Colonic mucosa (tissue), 4 donors: ENCODE measurements around the gene BRK1. TPM values are rescaled to one million over a fixed set of nuclear protein-coding genes. Genes with fewer than 3 reads are reported as not detected.

Experiments
- DNase-seq: peaks from one replicate; pipeline ENCODE4 v3.0.0-alpha.2; 2020
- H3K27ac ChIP-seq: fragments of 200-600 bp; one replicate; pipeline ENCODE4 v1.8.0; 2021
- H3K27me3 ChIP-seq: fragments of 200-600 bp; one replicate; pipeline ENCODE4 v1.8.0; 2021
- H3K36me3 ChIP-seq: fragments of 200-600 bp; one replicate; pipeline ENCODE4 v1.8.0; 2021
- H3K4me1 ChIP-seq: fragments of 200-600 bp; one replicate; pipeline ENCODE4 v1.8.0; 2021; ENCODE audit warnings: mild to moderate bottlenecking
- H3K4me3 ChIP-seq: fragments of 200-600 bp; one replicate; pipeline ENCODE4 v1.8.0; 2021
- H3K9ac ChIP-seq, 2 donors: one replicate each; pipeline ENCODE4 v1.7.0; 2013; ENCODE audit warnings: control low read depth in 2 of 2, low read depth in 2 of 2, low read length in 2 of 2
- H3K9me3 ChIP-seq: fragments of 200-600 bp; one replicate; pipeline ENCODE4 v1.8.0; 2021
- intact Hi-C: fragments of 100-400 bp; cut with DNase I; formaldehyde crosslinking; loops from one replicate; pipeline ENCODE4 v1.14.1; 2022
- total RNA-seq, 2 donors: library from RNA; stranded (reverse); fragmentation: NEBNext Ultra II Directional in 1 of 2; extraction: Animal tissue kit (Norgen Biotek cat#: 25700) in 1 of 2; gene quantifications; one replicate each; pipeline ENCODE4 v1.2.1, GENCODE V29; 2021
- TF ChIP-seq, protein P1 (sequence below): fragments of 200-600 bp; IDR thresholded peaks from one replicate; pipeline ENCODE4 v1.8.0; 2022; ENCODE audit warnings: antibody characterized with exemption, mild to moderate bottlenecking
- donor health status: healthy.
- donor health status: DM: no; HTN: no; CAD: no.
- donor health status: DM: no; HTN: no; CAD: no.

Gene BRK1
- total RNA-seq, 2 donors from 2014 or later: 104 to 105 TPM

DNA sequence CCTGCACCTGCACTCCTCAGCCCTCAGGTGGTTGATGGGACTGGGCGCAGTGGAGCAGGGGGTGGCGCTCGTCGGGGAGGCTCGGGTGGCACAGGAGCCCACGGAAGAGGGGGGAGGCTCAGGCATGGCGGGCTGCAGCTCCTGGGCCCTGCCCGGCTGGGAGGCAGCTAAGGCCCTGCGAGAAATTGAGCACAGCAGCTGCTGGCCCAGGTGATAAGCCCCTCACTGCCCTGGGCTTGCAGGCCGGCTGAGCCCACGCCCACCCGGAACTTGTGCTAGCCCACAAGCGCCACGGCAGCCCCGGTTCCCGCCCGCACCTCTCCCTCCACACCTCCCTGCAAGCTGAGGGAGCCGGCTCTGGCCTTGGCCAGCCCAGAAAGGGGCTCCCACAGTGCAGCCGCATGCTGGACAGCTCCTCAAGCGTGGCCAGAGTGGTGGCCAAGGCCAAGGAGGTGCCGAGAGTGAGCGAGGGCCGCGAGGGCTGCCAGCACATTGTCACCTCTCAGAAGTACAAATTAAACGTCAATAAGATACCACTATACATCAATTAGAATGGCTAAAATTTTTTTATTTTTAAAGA lies 21.0 kb downstream of the BRK1 start:
- no peak overlapping the region for H3K9ac ChIP-seq
- intact Hi-C loops: no loop called here
- DNase-seq: no peak
- no peaks in the 10 kb centered on the region for H3K27me3 ChIP-seq
- H3K4me1 ChIP-seq: no peaks in the 10 kb centered on the region
- H3K4me3 ChIP-seq: no peak overlapping the region
- no peaks in the 10 kb centered on the region for H3K36me3 ChIP-seq
- H3K9me3 ChIP-seq: no peaks in the 10 kb centered on the region
- no peak overlapping the region for H3K27ac ChIP-seq
- TF ChIP-seq, protein P1, sequence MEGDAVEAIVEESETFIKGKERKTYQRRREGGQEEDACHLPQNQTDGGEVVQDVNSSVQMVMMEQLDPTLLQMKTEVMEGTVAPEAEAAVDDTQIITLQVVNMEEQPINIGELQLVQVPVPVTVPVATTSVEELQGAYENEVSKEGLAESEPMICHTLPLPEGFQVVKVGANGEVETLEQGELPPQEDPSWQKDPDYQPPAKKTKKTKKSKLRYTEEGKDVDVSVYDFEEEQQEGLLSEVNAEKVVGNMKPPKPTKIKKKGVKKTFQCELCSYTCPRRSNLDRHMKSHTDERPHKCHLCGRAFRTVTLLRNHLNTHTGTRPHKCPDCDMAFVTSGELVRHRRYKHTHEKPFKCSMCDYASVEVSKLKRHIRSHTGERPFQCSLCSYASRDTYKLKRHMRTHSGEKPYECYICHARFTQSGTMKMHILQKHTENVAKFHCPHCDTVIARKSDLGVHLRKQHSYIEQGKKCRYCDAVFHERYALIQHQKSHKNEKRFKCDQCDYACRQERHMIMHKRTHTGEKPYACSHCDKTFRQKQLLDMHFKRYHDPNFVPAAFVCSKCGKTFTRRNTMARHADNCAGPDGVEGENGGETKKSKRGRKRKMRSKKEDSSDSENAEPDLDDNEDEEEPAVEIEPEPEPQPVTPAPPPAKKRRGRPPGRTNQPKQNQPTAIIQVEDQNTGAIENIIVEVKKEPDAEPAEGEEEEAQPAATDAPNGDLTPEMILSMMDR: no peak

DNA sequence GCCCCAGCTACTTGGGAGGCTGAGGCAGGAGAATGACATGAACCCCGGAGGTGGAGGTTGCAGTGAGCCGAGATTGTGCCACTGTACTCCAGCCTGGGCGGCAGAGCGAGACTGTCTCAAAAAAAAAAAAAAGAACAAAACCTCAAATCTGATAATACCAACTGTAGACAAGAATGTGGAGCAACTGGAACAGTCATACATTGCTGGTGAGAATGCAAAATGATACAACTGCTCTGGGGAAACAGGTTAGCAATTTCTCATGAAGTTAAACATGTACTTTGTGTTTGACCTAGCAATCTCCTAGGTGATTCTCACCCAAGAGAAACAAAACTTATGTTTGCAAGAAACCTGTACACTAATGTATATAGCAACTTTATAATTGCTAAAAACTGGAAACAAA lies 21.7 kb downstream of the BRK1 start:
- intact Hi-C loops: no loop called here
- TF ChIP-seq, protein P1: no peak

DNA sequence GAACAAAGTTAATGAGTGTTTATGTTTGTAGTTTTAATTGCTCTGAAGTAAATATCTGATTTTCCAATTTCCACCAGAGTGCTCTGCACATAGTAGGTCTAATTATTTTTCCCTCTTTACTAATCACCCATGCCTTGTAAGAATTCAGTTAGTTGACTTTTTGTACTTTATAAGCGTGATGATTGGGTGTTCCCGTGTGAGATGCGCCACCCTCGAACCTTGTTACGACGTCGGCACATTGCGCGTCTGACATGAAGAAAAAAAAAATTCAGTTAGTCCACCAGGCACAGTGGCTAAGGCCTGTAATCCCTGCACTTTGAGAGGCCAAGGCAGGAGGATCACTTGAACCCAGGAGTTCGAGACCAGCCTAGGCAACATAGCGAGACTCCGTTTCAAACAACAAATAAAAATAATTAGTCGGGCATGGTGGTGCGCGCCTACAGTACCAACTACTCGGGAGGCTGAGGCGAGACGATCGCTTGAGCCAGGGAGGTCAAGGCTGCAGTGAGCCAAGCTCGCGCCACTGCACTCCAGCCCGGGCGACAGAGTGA lies 25.6 kb downstream of the BRK1 start:
- Histone ChIP-seq H3K4me3 (peak overlapping the region; percentile 72), H3K27me3 (no peaks in the 10 kb centered on the region), H3K27ac (peak overlapping the region; percentile 96), H3K36me3 (no peaks in the 10 kb centered on the region), H3K9ac (no peak overlapping the region), H3K9me3 (no peaks in the 10 kb centered on the region), H3K4me1 (no peaks in the 10 kb centered on the region)
- TF ChIP-seq, protein P1: no peak
- no peak for DNase-seq
- intact Hi-C loops: no loop called here

More for the DNA sequence above, 21.7 kb downstream of the BRK1 start:
- no peaks in the 10 kb centered on the region for H3K27me3 ChIP-seq
- H3K27ac ChIP-seq: no peak overlapping the region
- H3K9ac ChIP-seq: no peak overlapping the region
- H3K4me3 ChIP-seq: no peak overlapping the region
- H3K9me3 ChIP-seq: no peaks in the 10 kb centered on the region
- H3K36me3 ChIP-seq: no peaks in the 10 kb centered on the region
- H3K4me1 ChIP-seq: no peaks in the 10 kb centered on the region
- DNase-seq: no peak

DNA sequence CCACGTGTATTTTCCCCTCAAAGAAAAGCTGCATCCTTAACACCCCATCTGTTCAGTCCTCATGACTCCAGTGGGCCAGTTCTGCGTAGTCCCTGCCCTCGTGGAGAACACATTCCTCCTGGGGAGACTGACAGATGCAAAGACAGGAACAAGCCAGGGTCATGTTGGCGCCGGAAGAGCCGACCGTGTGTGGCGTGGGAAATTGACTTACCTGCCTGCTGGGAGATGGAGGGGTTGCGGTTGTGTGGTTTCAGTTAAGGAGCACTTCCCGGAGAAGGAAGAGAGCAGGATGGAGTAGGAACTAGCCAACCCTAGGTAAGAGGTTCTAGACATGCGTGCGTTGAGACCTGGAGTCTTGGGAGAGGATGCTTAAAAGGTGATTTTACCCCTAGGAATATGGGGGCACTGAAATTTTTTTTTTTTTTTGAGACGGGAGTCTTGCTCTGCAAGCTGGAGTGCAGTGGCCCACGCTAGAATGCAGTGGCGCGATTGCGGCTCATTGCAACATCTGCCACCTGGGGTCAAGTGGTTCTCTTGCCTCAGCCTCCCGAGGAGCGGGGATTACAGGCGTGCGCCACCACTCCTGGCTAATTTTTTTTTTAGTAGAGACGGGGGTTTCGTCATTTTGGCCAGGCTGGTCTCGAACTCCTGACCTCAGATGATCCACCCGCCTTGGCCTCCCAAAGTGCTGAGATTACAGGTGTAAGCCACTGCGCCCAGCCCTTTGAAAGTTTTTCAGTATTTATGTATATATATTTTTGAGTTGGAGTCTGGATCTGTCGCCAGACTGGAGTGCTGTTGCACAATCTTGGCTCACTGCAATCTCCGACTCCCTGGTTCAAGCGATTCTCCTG lies 27.5 kb downstream of the BRK1 start:
- no peak for DNase-seq

DNA sequence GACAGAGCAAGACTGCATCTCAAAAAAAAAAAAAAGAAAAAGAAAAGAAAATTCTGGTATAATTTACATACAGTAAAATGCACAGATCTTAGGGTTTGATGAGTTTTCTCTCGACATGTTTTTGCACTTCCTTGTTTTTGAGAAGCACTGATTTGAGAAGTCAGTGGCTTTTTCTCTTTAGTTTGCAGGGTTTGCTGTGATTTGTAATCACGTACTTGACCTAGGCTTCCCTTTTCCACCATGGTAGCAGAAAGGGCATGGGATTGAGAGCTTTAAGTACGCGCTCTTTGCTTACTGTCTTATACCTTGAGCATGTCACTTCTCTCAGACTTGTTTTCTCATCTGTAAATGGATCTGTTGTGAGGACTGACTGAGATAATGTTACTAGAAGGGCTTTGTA lies 30.2 kb downstream of the BRK1 start:
- H3K36me3 ChIP-seq: peaks cover 9% of the 10 kb centered on the region
- H3K9ac ChIP-seq: no peak overlapping the region
- no peaks in the 10 kb centered on the region for H3K27me3 ChIP-seq
- no peaks in the 10 kb centered on the region for H3K9me3 ChIP-seq
- TF ChIP-seq, protein P1: no peak
- H3K4me1 ChIP-seq: no peaks in the 10 kb centered on the region
- H3K4me3 ChIP-seq: no peak overlapping the region
- no peak overlapping the region for H3K27ac ChIP-seq
- DNase-seq: no peak
- intact Hi-C loops: no loop called here

More for the DNA sequence above, 27.5 kb downstream of the BRK1 start:
- Histone ChIP-seq H3K4me1 (no peaks in the 10 kb centered on the region), H3K27me3 (no peaks in the 10 kb centered on the region), H3K27ac (no peak overlapping the region), H3K9me3 (no peaks in the 10 kb centered on the region), H3K4me3 (peak overlapping the region; percentile 72), H3K36me3 (no peaks in the 10 kb centered on the region), H3K9ac (peak overlapping the region; percentile 16 to 56)
- TF ChIP-seq, protein P1: no peak
- intact Hi-C loops: loop anchor here (2.0 kb wide), 1 partner anchor 22 kb away; the partner anchor contains the start of gene IRAK2
